ENCODE results near the gene RPL14. TPM values are rescaled to one million over a fixed set of nuclear protein-coding genes. Genes with fewer than 3 reads are reported as not detected.

The RPL14 gene
- total RNA-seq, 1 donor from 2014 or later: 1,811 TPM

GRCh38 chr3:40505599-40506462 lies 48.7 kb downstream of the RPL14 start, which contains the start of gene ZNF620:
Gene ZNF620 (plus strand): TSS chr3:40506039. CDS start chr3:40506353, 314 bp downstream.
- peak; percentile 66 for TF ChIP-seq CTCF (IDR thresholded peaks at IDR 0.05; ENCODE audit: unreplicated experiment)
- H3K27ac Mint-ChIP-seq: peak within 1 kb of the TSS; percentile 97
- peaks cover 17% of the 10 kb centered on the region for H3K36me3 Mint-ChIP-seq (ENCODE audit: insufficient read depth)
- H3K4me3 Mint-ChIP-seq (ENCODE audit: low read depth): peak within 1 kb of the TSS; percentile 90
- H3K9me3 Mint-ChIP-seq (ENCODE audit: low read depth): no peaks in the 10 kb centered on the region
- no peaks in the 10 kb centered on the region for H3K27me3 Mint-ChIP-seq
- DNase-seq (ENCODE audit: low spot score, unreplicated experiment): peak; percentile 85
- H3K4me1 Mint-ChIP-seq (ENCODE audit: low read depth): peaks cover 15% of the 10 kb centered on the region

GRCh38 chr3:40511031-40511718 lies 54.0 kb downstream of the RPL14 start:
- DNase-seq (ENCODE audit: low spot score, unreplicated experiment): no peak
- Mint-ChIP-seq H3K27me3 (no peaks in the 10 kb centered on the region), H3K36me3 (ENCODE audit: insufficient read depth) (peaks cover 38% of the 10 kb centered on the region), H3K4me1 (ENCODE audit: low read depth) (peaks cover 12% of the 10 kb centered on the region), H3K9me3 (ENCODE audit: low read depth) (no peaks in the 10 kb centered on the region), H3K27ac (no peak overlapping the region), H3K4me3 (ENCODE audit: low read depth) (no peak overlapping the region)
- TF ChIP-seq CTCF (IDR thresholded peaks at IDR 0.05; ENCODE audit: unreplicated experiment): no peak

GRCh38 chr3:40516201-40516600 lies 59.1 kb downstream of the RPL14 start:
- no peak for DNase-seq (ENCODE audit: low spot score, unreplicated experiment)
- no peaks in the 10 kb centered on the region for H3K27me3 Mint-ChIP-seq
- no peak for TF ChIP-seq CTCF (IDR thresholded peaks at IDR 0.05; ENCODE audit: unreplicated experiment)
- no peak overlapping the region for H3K27ac Mint-ChIP-seq
- no peaks in the 10 kb centered on the region for H3K4me1 Mint-ChIP-seq (ENCODE audit: low read depth)
- H3K9me3 Mint-ChIP-seq (ENCODE audit: low read depth): peaks cover 3% of the 10 kb centered on the region
- H3K4me3 Mint-ChIP-seq (ENCODE audit: low read depth): no peak overlapping the region
- H3K36me3 Mint-ChIP-seq (ENCODE audit: insufficient read depth): peaks cover 30% of the 10 kb centered on the region

GRCh38 chr3:40518067-40518466 lies 60.9 kb downstream of the RPL14 start:
- H3K9me3 Mint-ChIP-seq (ENCODE audit: low read depth): peaks cover 3% of the 10 kb centered on the region
- no peak overlapping the region for H3K4me3 Mint-ChIP-seq (ENCODE audit: low read depth)
- DNase-seq (ENCODE audit: low spot score, unreplicated experiment): no peak
- H3K27ac Mint-ChIP-seq: no peak overlapping the region
- TF ChIP-seq CTCF (IDR thresholded peaks at IDR 0.05; ENCODE audit: unreplicated experiment): no peak
- H3K4me1 Mint-ChIP-seq (ENCODE audit: low read depth): no peaks in the 10 kb centered on the region
- no peaks in the 10 kb centered on the region for H3K27me3 Mint-ChIP-seq
- peaks cover 30% of the 10 kb centered on the region for H3K36me3 Mint-ChIP-seq (ENCODE audit: insufficient read depth)

Other genes with a start within 250 kb of the RPL14 start
- 103 and 105 TPM in 2 replicates for gene EIF1B, start 147.6 kb upstream of the RPL14 start, total RNA-seq
- gene ENTPD3, start 70.2 kb upstream of the RPL14 start, total RNA-seq: 1.3 and 1.4 TPM in 2 replicates
- gene ZNF619, start 19.8 kb downstream of the RPL14 start, total RNA-seq: 7.3 and 7.8 TPM in 2 replicates
- gene ZNF620, start 48.7 kb downstream of the RPL14 start, total RNA-seq: 23.0 and 26.2 TPM in 2 replicates
- gene ZNF621, start 67.6 kb downstream of the RPL14 start, total RNA-seq: 28.1 and 29.0 TPM in 2 replicates

Data from progenitor cell of endocrine pancreas (in vitro differentiated cells).